Measurements from ENCODE around the gene JPH4.

Gene JPH4

DNA sequence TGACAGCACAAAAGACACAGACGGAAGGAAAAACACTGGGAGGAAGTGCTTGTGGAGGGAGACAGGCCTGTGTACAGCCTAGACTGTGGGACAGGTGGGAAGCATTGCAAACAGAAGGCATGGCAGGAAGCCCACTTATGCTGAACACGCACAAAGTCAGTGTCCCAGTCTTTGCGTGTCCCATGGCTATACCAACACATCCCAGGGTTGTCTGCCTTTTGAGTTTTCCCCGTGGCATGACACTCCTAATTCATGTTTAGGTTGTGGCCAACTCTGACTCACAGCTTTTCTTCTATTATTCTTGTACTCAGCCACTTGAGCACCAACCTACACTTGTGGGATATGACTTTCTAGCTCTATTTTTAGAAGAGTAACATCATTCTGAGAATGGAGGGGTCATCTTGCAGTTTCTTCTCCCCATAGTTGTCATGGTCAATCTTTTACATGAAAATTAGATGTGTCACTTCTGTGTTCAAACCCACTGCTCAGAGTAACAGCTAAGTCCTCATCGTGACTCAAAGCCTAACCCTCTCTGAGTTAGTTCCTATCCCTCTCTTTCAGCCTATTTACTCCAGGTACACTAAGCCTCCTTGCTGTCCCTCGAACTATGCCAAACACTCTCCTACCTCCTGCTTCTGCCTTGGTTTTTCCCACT is 27.5 kb upstream of the JPH4 start:
- Histone ChIP-seq H3K27me3 (no peaks in the 10 kb centered on the region), H3K36me3 (no peaks in the 10 kb centered on the region), H3K9me3 (no peaks in the 10 kb centered on the region), H3K4me1 (ENCODE audit: control insufficient read depth in 1 of 2, insufficient read depth in 1 of 2, low read depth in 1 of 2, low read length in 1 of 2) (no peaks in the 10 kb centered on the region), H3K4me3 (ENCODE audit: low read depth in 1 of 2, low read length in 1 of 2) (no peak overlapping the region), H3K27ac (no peak overlapping the region)
- TF ChIP-seq, protein P1, sequence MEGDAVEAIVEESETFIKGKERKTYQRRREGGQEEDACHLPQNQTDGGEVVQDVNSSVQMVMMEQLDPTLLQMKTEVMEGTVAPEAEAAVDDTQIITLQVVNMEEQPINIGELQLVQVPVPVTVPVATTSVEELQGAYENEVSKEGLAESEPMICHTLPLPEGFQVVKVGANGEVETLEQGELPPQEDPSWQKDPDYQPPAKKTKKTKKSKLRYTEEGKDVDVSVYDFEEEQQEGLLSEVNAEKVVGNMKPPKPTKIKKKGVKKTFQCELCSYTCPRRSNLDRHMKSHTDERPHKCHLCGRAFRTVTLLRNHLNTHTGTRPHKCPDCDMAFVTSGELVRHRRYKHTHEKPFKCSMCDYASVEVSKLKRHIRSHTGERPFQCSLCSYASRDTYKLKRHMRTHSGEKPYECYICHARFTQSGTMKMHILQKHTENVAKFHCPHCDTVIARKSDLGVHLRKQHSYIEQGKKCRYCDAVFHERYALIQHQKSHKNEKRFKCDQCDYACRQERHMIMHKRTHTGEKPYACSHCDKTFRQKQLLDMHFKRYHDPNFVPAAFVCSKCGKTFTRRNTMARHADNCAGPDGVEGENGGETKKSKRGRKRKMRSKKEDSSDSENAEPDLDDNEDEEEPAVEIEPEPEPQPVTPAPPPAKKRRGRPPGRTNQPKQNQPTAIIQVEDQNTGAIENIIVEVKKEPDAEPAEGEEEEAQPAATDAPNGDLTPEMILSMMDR (IDR thresholded peaks at IDR 0.05): no peak

DNA sequence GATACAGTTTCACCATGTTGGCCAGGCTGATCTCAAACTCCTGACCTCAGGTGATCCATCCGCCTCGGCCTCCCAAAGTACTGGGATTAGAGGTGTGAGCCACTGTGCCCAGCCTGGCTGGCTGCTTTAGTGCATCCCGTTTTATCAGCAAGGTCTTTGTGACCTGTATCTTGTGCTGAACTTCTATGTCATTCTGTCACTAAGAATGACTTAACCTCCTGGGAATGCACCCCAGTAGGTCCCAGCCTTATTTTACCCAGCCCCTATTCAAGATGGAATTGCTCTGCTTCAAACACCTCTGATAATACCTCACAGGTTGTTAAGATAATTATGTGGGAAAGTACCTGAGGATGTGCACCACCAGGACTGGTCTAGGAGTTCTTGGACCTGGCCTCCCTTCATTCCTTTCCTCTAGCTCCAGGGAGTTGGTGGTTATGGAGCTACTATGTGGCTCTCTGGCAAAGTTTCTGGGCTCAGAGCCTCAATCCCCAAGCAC is 26.1 kb upstream of the JPH4 start:
- H3K36me3 ChIP-seq: no peaks in the 10 kb centered on the region
- H3K4me1 ChIP-seq (ENCODE audit: control insufficient read depth in 1 of 2, insufficient read depth in 1 of 2, low read depth in 1 of 2, low read length in 1 of 2): no peaks in the 10 kb centered on the region
- no peaks in the 10 kb centered on the region for H3K27me3 ChIP-seq
- no peak overlapping the region for H3K4me3 ChIP-seq (ENCODE audit: low read depth in 1 of 2, low read length in 1 of 2)
- TF ChIP-seq, protein P1 (IDR thresholded peaks at IDR 0.05): no peak
- H3K9me3 ChIP-seq: no peaks in the 10 kb centered on the region
- no peak overlapping the region for H3K27ac ChIP-seq

DNA sequence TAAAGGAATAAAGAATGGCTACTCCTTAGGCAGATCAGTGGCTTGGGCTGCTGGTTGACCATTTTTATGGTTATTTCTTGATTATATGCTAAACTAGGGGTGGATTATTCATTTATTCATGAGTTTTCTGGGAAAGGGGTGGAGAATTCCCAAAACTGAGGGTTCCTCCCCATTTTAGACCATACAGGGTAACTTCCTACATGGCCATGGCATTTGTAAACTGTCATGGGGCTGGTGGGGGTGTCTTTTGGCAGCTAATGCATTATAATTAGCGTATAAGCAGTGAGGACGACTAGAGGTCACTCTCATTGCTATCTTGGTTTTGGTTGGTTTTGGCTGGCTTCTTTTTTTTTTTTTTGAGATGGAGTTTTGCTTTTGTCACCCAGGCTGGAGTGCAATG is 25.6 kb upstream of the JPH4 start:
- Histone ChIP-seq H3K9me3 (no peaks in the 10 kb centered on the region), H3K36me3 (no peaks in the 10 kb centered on the region), H3K4me3 (ENCODE audit: low read depth in 1 of 2, low read length in 1 of 2) (no peak overlapping the region), H3K27ac (no peak overlapping the region), H3K27me3 (no peaks in the 10 kb centered on the region), H3K4me1 (ENCODE audit: control insufficient read depth in 1 of 2, insufficient read depth in 1 of 2, low read depth in 1 of 2, low read length in 1 of 2) (no peaks in the 10 kb centered on the region)
- TF ChIP-seq, protein P1 (IDR thresholded peaks at IDR 0.05): no peak

DNA sequence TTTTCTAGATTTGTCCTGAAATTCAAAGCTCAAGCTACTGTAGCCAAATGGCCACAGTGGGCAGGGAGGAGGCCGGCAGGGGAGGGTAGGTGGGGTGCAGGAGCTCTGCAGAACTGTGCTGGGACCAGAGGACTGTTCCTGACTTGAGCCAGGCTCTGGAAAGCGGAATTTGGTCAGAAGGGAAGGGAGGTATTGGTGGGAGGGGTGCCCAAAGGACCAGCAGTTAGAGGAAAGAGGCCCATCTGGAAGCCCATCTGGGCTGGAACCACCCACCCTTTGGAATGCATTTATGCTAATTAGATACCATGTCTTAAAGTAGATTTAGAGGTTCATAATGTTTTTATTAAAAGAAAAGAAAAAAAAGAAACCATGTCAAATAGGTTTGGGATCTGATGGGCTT is 24.5 kb upstream of the JPH4 start:
- Histone ChIP-seq H3K36me3 (no peaks in the 10 kb centered on the region), H3K27ac (no peak overlapping the region), H3K4me3 (ENCODE audit: low read depth in 1 of 2, low read length in 1 of 2) (no peak overlapping the region), H3K27me3 (no peaks in the 10 kb centered on the region), H3K4me1 (ENCODE audit: control insufficient read depth in 1 of 2, insufficient read depth in 1 of 2, low read depth in 1 of 2, low read length in 1 of 2) (no peaks in the 10 kb centered on the region), H3K9me3 (no peaks in the 10 kb centered on the region)
- TF ChIP-seq, protein P1 (IDR thresholded peaks at IDR 0.05): no peak

DNA sequence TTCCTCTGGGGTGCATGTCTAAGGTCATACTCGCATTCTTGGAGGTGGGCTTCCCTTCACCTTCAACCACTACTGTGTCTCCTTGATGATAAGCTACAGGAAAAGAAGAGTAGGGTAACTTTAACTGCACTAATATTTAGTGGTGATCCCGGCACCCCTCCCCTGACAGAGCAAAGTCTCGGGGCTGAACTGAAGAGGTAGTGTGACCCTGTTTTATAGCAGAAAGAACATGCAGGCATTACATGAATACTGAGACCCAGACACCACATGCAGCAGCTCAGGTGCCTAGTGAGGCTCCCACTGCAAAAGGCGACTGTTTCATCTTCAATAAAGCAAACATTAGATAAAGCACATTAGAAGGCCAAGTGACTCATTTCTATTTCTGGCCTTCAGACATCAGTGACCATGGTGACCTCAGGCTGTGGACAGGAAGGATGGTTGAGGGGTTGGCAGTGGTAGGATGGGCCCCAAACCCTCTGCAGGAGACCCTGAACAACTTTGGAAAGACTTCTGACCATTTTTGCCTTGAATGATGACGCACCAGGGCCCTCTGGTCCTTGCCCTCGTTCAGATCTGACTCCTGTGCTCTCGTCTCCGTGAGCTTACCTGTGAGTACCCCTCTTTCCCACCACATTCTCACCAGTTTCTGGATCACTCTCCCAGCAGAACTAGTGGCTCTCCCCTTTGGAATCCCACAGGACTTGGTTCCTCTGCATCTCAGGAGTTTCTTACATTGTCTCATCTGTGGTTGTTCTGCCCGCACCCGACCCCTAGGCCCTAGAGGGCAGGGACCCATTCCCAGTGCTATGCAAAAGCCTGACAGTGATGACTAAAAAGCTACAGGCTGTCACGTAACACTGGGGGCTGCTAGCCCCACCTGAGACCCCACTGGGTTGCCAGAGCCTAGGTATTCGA is 23.8 kb upstream of the JPH4 start:
- H3K36me3 ChIP-seq: no peaks in the 10 kb centered on the region
- no peak overlapping the region for H3K27ac ChIP-seq
- no peaks in the 10 kb centered on the region for H3K4me1 ChIP-seq (ENCODE audit: control insufficient read depth in 1 of 2, insufficient read depth in 1 of 2, low read depth in 1 of 2, low read length in 1 of 2)
- H3K27me3 ChIP-seq: no peaks in the 10 kb centered on the region
- TF ChIP-seq, protein P1 (IDR thresholded peaks at IDR 0.05): no peak
- no peaks in the 10 kb centered on the region for H3K9me3 ChIP-seq
- no peak overlapping the region for H3K4me3 ChIP-seq (ENCODE audit: low read depth in 1 of 2, low read length in 1 of 2)

All from neutrophil (primary cell).